Smooth muscle cell (in vitro differentiated cells): ENCODE results near the gene SNX4. TPM values are rescaled to one million over a fixed set of nuclear protein-coding genes. Genes with fewer than 3 reads are reported as not detected.
"Not testable (repeated sequence)": the region's sequence is repeated elsewhere in the genome, so short reads cannot be mapped to it uniquely, and the experiment has no call there.

ENCODE experiments used
- DNase-seq: peaks from one replicate; lab custom pipeline; 2025; ENCODE audit not compliant: unreplicated experiment; lab: John Stamatoyannopoulos, UW
- H2AFZ ChIP-seq: fragments of 200-600 bp; sonication (generic); 2 replicates; pipeline ENCODE4 v1.6.0; 2016; ENCODE audit warnings: antibody characterized with exemption, low read depth, mild to moderate bottlenecking
- H3F3A ChIP-seq: fragments of 200-600 bp; sonication (generic); 2 replicates; pipeline ENCODE4 v1.6.0; 2017; ENCODE audit warnings: antibody characterized with exemption, low read depth
- H3K27ac ChIP-seq: fragments of 200-600 bp; sonication (generic); 2 replicates; pipeline ENCODE4 v1.5.1; 2016; ENCODE audit warnings: low read depth, mild to moderate bottlenecking
- H3K27me3 ChIP-seq: fragments of 200-600 bp; sonication (generic); 2 replicates; pipeline ENCODE4 v1.6.1; 2016; ENCODE audit warnings: low read depth, mild to moderate bottlenecking
- H3K36me3 ChIP-seq: fragments of 200-600 bp; sonication (generic); 2 replicates; pipeline ENCODE4 v1.5.1; 2016; ENCODE audit warnings: low read depth
- H3K4me1 ChIP-seq: fragments of 200-600 bp; sonication (generic); 2 replicates; pipeline ENCODE4 v1.5.1; 2016; ENCODE audit warnings: low read depth
- H3K4me2 ChIP-seq: fragments of 200-600 bp; sonication (generic); 2 replicates; pipeline ENCODE4 v1.6.0; 2016; ENCODE audit warnings: mild to moderate bottlenecking
- H3K4me3 ChIP-seq: fragments of 200-600 bp; sonication (generic); 2 replicates; pipeline ENCODE4 v1.5.1; 2016; ENCODE audit warnings: mild to moderate bottlenecking
- H3K79me2 ChIP-seq: fragments of 200-600 bp; sonication (generic); 2 replicates; pipeline ENCODE4 v1.6.0; 2016; ENCODE audit warnings: low read depth, mild to moderate bottlenecking
- H3K9ac ChIP-seq: fragments of 200-600 bp; sonication (generic); 2 replicates; pipeline ENCODE4 v1.6.0; 2016; ENCODE audit warnings: low read depth
- H3K9me3 ChIP-seq: fragments of 200-600 bp; sonication (generic); replicated peaks from 2 replicates; pipeline ENCODE4 v1.5.1; 2016; ENCODE audit warnings: low read depth
- H4K20me1 ChIP-seq: fragments of 200-600 bp; sonication (generic); 2 replicates; pipeline ENCODE4 v1.6.0; 2016; ENCODE audit warnings: low read depth
- WGBS: methylation state at CpG from one replicate; pipeline ENCODE4 v1.1.7; 2016; ENCODE audit warnings: low lambda C conversion rate; 5-methylcytosine and 5-hydroxymethylcytosine counted together
- polyA plus RNA-seq: library from polyadenylated mRNA; unstranded; fragments of >200 nt; fragmentation: Nextera tagmentation; extraction: Ambion mirVana; gene quantifications from 2 replicates; pipeline ENCODE4 v1.2.1, GENCODE V29; 2016
- total RNA-seq: library from RNA; depleted of rRNA; stranded (reverse); fragments of >200 nt; gene quantifications from 2 replicates; pipeline ENCODE4 v1.2.3, GENCODE V29; 2014
- TF ChIP-seq, protein P1 (sequence below): fragments of 200-600 bp; sonication (generic); IDR thresholded peaks from 2 replicates; pipeline ENCODE4 v1.5.1; 2017; ENCODE audit warnings: borderline replicate concordance, mild to moderate bottlenecking, antibody characterized with exemption; ENCODE audit not compliant: insufficient read depth, poor library complexity, severe bottlenecking

Gene SNX4
- total and polyA plus RNA-seq, 2 experiments from 2014 or later: 24.6 to 32.3 TPM

DNA sequence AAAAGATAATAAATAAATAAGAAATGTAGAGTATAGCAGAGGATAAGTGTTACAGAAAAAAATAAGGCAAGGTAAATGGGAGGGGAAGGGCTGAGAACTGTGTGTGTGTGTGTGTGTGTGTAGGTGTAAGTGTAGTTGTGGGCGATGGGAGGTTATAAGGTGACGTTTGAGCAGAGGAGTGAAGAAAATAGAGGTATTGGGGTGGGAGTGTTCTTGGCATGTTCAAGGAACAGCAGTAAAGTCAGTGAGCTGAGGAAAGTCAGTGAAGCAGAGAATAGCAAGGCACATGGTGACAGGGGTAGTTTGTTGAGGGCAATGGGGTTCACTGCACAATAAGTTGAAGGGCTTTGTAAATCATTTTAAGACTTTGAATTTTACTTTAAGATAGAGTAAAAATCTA is 113.9 kb downstream of the SNX4 start:
- no peaks in the 10 kb centered on the region for H4K20me1 ChIP-seq
- TF ChIP-seq, protein P1, sequence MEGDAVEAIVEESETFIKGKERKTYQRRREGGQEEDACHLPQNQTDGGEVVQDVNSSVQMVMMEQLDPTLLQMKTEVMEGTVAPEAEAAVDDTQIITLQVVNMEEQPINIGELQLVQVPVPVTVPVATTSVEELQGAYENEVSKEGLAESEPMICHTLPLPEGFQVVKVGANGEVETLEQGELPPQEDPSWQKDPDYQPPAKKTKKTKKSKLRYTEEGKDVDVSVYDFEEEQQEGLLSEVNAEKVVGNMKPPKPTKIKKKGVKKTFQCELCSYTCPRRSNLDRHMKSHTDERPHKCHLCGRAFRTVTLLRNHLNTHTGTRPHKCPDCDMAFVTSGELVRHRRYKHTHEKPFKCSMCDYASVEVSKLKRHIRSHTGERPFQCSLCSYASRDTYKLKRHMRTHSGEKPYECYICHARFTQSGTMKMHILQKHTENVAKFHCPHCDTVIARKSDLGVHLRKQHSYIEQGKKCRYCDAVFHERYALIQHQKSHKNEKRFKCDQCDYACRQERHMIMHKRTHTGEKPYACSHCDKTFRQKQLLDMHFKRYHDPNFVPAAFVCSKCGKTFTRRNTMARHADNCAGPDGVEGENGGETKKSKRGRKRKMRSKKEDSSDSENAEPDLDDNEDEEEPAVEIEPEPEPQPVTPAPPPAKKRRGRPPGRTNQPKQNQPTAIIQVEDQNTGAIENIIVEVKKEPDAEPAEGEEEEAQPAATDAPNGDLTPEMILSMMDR: no peak

DNA sequence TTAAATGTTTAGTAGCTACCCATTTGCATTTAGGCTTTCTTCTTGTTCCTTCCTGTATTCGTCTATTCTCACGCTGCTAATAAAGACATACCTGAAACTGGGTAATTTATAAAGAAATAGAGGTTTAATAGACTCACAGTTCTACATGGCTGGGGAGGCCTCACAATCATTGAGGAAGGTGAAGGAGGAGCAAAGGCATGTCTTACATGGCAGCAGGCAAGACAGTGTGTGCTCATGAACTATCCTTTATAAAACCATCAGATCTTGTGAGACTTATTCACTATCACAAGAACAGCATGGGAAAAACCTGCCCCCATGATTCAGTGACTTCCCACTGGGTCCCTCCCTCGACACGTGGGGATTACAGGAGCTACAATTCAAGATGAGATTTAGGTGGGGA is 114.5 kb downstream of the SNX4 start:
- not testable (repeated sequence) for H3K27me3 ChIP-seq, H3K9me3 ChIP-seq, H4K20me1 ChIP-seq, H3K4me2 ChIP-seq, DNase-seq, H2AFZ ChIP-seq, H3K79me2 ChIP-seq, H3K4me1 ChIP-seq, H3K36me3 ChIP-seq, H3K4me3 ChIP-seq, H3K9ac ChIP-seq, H3K27ac ChIP-seq, H3F3A ChIP-seq
- WGBS: 94% methylated on average over 4 of the region's 4 CpGs

More for the DNA sequence above, 113.9 kb downstream of the SNX4 start:
- Histone ChIP-seq H3K27ac (no peak overlapping the region), H3K4me1 (peaks cover 3% of the 10 kb centered on the region), H3K79me2 (no peaks in the 10 kb centered on the region), H3K27me3 (peaks cover 6% of the 10 kb centered on the region), H3K9ac (no peak overlapping the region), H3K4me2 (no peak overlapping the region), H3K4me3 (no peak overlapping the region), H3F3A (no peaks in the 10 kb centered on the region), H3K9me3 (no peaks in the 10 kb centered on the region), H3K36me3 (no peaks in the 10 kb centered on the region), H2AFZ (no peak overlapping the region)
- 94% methylated on average over 2 of the region's 2 CpGs for WGBS
- no peak for DNase-seq

DNA sequence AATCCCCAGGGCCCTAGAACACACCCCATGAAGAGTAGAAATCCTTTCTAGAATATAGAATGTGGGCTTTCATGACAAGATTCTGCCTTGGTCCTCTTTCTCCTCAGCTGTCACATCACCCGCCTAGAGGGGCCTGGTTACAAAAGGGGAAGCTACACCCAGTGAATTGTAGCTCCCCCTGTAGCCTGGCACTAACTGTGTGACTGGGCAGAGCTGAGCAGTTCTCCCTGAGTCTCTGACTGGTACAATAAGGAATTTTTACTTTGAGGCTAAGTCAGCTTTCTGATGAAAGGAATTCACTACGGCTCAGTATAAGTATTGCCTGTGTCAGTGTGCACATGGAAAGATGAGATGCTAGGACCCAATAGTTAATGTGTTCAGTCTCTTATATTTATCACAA is 116.2 kb downstream of the SNX4 start:
- no peaks in the 10 kb centered on the region for H3K9me3 ChIP-seq
- no peaks in the 10 kb centered on the region for H3K79me2 ChIP-seq
- no peak overlapping the region for H3K9ac ChIP-seq
- peaks cover 3% of the 10 kb centered on the region for H3K4me1 ChIP-seq
- H3K27me3 ChIP-seq: no peaks in the 10 kb centered on the region
- no peaks in the 10 kb centered on the region for H3F3A ChIP-seq
- H2AFZ ChIP-seq: no peak overlapping the region
- no peaks in the 10 kb centered on the region for H3K36me3 ChIP-seq
- no peak for DNase-seq
- H3K27ac ChIP-seq: no peak overlapping the region
- TF ChIP-seq, protein P1: no peak
- WGBS: 82% methylated on average over 2 of the region's 2 CpGs
- H3K4me3 ChIP-seq: no peak overlapping the region
- no peaks in the 10 kb centered on the region for H4K20me1 ChIP-seq
- no peak overlapping the region for H3K4me2 ChIP-seq

DNA sequence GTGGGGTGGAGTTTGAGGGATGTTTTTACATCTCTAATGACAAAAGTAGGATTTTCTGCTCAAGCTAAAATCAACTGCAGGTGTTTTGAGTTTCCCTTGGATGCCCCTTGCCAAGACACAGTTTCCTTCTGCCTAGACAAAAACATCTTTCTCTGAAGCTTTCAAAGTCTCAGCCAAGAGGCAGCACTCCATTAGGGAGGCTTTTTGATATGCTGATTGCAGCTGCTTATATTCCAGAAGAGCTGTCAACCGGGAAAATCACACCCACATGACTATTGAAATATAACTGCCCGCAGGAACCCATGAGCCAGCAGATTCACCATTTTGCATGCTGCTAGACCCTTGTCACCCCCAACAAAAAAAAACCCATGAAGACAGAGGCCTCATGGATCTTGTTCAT is 117.4 kb downstream of the SNX4 start:
- peaks cover 3% of the 10 kb centered on the region for H3K4me1 ChIP-seq
- no peak overlapping the region for H2AFZ ChIP-seq
- no peaks in the 10 kb centered on the region for H4K20me1 ChIP-seq
- no peaks in the 10 kb centered on the region for H3K36me3 ChIP-seq
- no peak for DNase-seq
- H3K27ac ChIP-seq: no peak overlapping the region
- no peaks in the 10 kb centered on the region for H3K79me2 ChIP-seq
- no peaks in the 10 kb centered on the region for H3K27me3 ChIP-seq
- no peaks in the 10 kb centered on the region for H3K9me3 ChIP-seq
- H3K4me2 ChIP-seq: no peak overlapping the region
- no peak overlapping the region for H3K4me3 ChIP-seq
- no peak overlapping the region for H3K9ac ChIP-seq
- TF ChIP-seq, protein P1: no peak
- 86% methylated on average over 2 of the region's 2 CpGs for WGBS
- no peaks in the 10 kb centered on the region for H3F3A ChIP-seq
